Spleen (tissue), 7 donors: Measurements from ENCODE around the gene IFI27.

Experiments
- POLR2A ChIP-seq, 3 donors: fragments of 450-650 bp; IDR thresholded peaks; one replicate each; pipeline ENCODE4 v1.5.1; 2017; ENCODE audit warnings: antibody characterized with exemption in 3 of 3, mild to moderate bottlenecking in 1 of 3
- POLR2AphosphoS5 ChIP-seq, 3 donors: sonication (generic); formaldehyde crosslinking; IDR thresholded peaks; one replicate each; pipeline ENCODE4 v1.5.1; 2017; ENCODE audit warnings: antibody characterized with exemption in 3 of 3
- TF ChIP-seq, protein P1 (sequence below), 11 experiments: fragments of 200-600 bp in 7 of 11; fragments of 450-650 bp in 4 of 11; sonication (generic) in 4 of 11; IDR thresholded peaks in 8 of 11; conservative IDR thresholded peaks in 3 of 11; 1 replicate in 7 of 11; 2 replicates in 4 of 11; pipeline versions ENCODE4 v1.4.0 to v1.8.0; 2016 to 2021; ENCODE audit warnings: antibody characterized with exemption in 11 of 11, inconsistent platforms in 4 of 11, mild to moderate bottlenecking in 1 of 11
- donor health status: DM: no; HTN: no; CAD: no; lungs with moderate emphysema.
- donor health status: DM: no; HTN: no; CAD: no.
- donor health status: DM: no; HTN: no; CAD: no.

DNA sequence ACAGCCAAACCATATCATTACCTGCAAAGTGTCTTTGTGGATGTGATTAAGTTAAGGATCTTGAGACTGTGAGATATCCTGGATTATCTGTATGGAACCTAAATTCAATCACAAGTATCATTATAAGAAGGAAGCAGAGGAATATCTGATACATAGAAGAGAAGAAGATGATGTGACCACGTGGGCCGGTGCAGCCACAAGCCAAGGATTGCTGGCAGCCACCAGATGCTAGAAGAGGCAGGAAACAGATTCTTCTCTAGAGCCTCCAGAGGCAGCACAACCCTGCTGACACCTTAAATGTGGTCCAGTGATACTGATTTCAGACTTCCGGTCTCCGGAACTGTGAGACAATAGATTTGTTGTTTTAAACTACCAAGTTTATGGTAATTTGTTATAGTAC is 24.9 kb downstream of the IFI27 start:
- TF ChIP-seq, protein P1, sequence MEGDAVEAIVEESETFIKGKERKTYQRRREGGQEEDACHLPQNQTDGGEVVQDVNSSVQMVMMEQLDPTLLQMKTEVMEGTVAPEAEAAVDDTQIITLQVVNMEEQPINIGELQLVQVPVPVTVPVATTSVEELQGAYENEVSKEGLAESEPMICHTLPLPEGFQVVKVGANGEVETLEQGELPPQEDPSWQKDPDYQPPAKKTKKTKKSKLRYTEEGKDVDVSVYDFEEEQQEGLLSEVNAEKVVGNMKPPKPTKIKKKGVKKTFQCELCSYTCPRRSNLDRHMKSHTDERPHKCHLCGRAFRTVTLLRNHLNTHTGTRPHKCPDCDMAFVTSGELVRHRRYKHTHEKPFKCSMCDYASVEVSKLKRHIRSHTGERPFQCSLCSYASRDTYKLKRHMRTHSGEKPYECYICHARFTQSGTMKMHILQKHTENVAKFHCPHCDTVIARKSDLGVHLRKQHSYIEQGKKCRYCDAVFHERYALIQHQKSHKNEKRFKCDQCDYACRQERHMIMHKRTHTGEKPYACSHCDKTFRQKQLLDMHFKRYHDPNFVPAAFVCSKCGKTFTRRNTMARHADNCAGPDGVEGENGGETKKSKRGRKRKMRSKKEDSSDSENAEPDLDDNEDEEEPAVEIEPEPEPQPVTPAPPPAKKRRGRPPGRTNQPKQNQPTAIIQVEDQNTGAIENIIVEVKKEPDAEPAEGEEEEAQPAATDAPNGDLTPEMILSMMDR (IDR thresholded peaks at IDR 0.05 in 8 of 11, conservative IDR thresholded peaks at IDR 0.05 in 3 of 11) = no peak
- TF ChIP-seq POLR2A (IDR thresholded peaks at IDR 0.05) (no peak), POLR2AphosphoS5 (IDR thresholded peaks at IDR 0.05) (no peak)
